GM18508 (cell line): ENCODE measurements around the gene ADD3.

ENCODE experiments used
- ATAC-seq: cut with Tn5 transposase; IDR thresholded peaks from one replicate; pipeline ENCODE4 v1.9.1; 2021; ENCODE audit warnings: moderate number of reproducible peaks; ENCODE audit not compliant: insufficient read depth, unreplicated experiment

Gene ADD3

GRCh38 chr10:110168601-110169481, 161.1 kb downstream of the ADD3 start:
- no peak for ATAC-seq

GRCh38 chr10:110169586-110169985, 161.8 kb downstream of the ADD3 start:
- ATAC-seq = no peak

- no peak for ATAC-seq
Observed at GRCh38 chr10:110170142-110170971, 162.6 kb downstream of the ADD3 start.

GRCh38 chr10:110171032-110171431, 163.2 kb downstream of the ADD3 start:
- no peak for ATAC-seq

GRCh38 chr10:110172155-110172554, 164.4 kb downstream of the ADD3 start:
- no peak for ATAC-seq

- ATAC-seq = no peak
Observed at GRCh38 chr10:110174201-110174600, 166.4 kb downstream of the ADD3 start.

GRCh38 chr10:110174816-110175215, 167.0 kb downstream of the ADD3 start:
- no peak for ATAC-seq

GRCh38 chr10:110175406-110175805, 167.6 kb downstream of the ADD3 start:
- ATAC-seq = no peak

GRCh38 chr10:110176141-110177030, 168.6 kb downstream of the ADD3 start:
- ATAC-seq = no peak

- no peak for ATAC-seq
Observed at GRCh38 chr10:110179220-110179619, 171.4 kb downstream of the ADD3 start.

GRCh38 chr10:110181451-110181850, 173.7 kb downstream of the ADD3 start:
- ATAC-seq = no peak

GRCh38 chr10:110181911-110182310, 174.1 kb downstream of the ADD3 start:
- ATAC-seq = no peak

GRCh38 chr10:110184398-110184797, 176.6 kb downstream of the ADD3 start:
- ATAC-seq = no peak
